Activated T-helper 2 cell treated with anti-CD3 and anti-CD28 coated beads, Interferon-gamma antibody, Interleukin-2, Interleukin-4, amounts not matched to agents 10 μg/mL and 5 μg/mL and 100 μg/mL, durations not matched to agents 14 hours and 24 hours and 36 hours (primary cell): ENCODE measurements around the gene TBCA. TPM values are rescaled to one million over a fixed set of nuclear protein-coding genes. Genes with fewer than 3 reads are reported as not detected.
"Not testable (repeated sequence)": the region's sequence is repeated elsewhere in the genome, so short reads cannot be mapped to it uniquely, and the experiment has no call there.

Source experiments
- DNase-seq: peaks from one replicate; pipeline ENCODE4 v3.0.0; 2021; ENCODE audit warnings: low spot score
- H3K27ac Mint-ChIP-seq: one replicate; pipeline ENCODE4 v1.8.0; 2021; ENCODE audit warnings: mixed read lengths
- H3K27me3 Mint-ChIP-seq: one replicate; pipeline ENCODE4 v1.8.0; 2021; ENCODE audit warnings: low read depth, mixed read lengths
- H3K36me3 Mint-ChIP-seq: one replicate; pipeline ENCODE4 v1.8.0; 2021; ENCODE audit warnings: low read depth, mixed read lengths
- H3K4me1 Mint-ChIP-seq: one replicate; pipeline ENCODE4 v1.8.0; 2021; ENCODE audit warnings: low read depth, mixed read lengths
- H3K4me3 Mint-ChIP-seq: one replicate; pipeline ENCODE4 v1.8.0; 2021; ENCODE audit warnings: low read depth, mild to moderate bottlenecking, moderate library complexity, mixed read lengths
- H3K9me3 Mint-ChIP-seq: one replicate; pipeline ENCODE4 v1.8.0; 2021; ENCODE audit warnings: mixed read lengths
- intact Hi-C: fragments of 100-400 bp; cut with micrococcal nuclease; formaldehyde crosslinking; loops from one replicate; pipeline ENCODE4 v1.15.1; 2023
- total RNA-seq: library from RNA; stranded (reverse); gene quantifications from 2 replicates; pipeline ENCODE4 v1.2.3, GENCODE V29; 2022

The TBCA gene
- total RNA-seq, 1 donor from 2014 or later, result 267 TPM

GRCh38 chr5:77767301-77767700, 8.8 kb downstream of the TBCA start:
- Mint-ChIP-seq H3K9me3 (no peaks in the 10 kb centered on the region), H3K4me1 (peaks cover 23% of the 10 kb centered on the region), H3K27me3 (no peaks in the 10 kb centered on the region), H3K4me3 (no peak overlapping the region), H3K27ac (no peak overlapping the region), H3K36me3 (peaks cover 63% of the 10 kb centered on the region)
- DNase-seq, result no peak
- intact Hi-C loops, result no loop called here

- peaks cover 76% of the 10 kb centered on the region for H3K36me3 Mint-ChIP-seq
- no peak overlapping the region for H3K4me3 Mint-ChIP-seq
- intact Hi-C loops, result no loop called here
- no peaks in the 10 kb centered on the region for H3K27me3 Mint-ChIP-seq
- no peak overlapping the region for H3K27ac Mint-ChIP-seq
- DNase-seq, result no peak
- peaks cover 15% of the 10 kb centered on the region for H3K4me1 Mint-ChIP-seq
- peaks cover 4% of the 10 kb centered on the region for H3K9me3 Mint-ChIP-seq
These were observed 14.5 kb downstream of the TBCA start for GRCh38 chr5:77761606-77762005.

- peaks cover 64% of the 10 kb centered on the region for H3K36me3 Mint-ChIP-seq
- peaks cover 22% of the 10 kb centered on the region for H3K4me1 Mint-ChIP-seq
- H3K9me3 Mint-ChIP-seq, result peaks cover 4% of the 10 kb centered on the region
- no peaks in the 10 kb centered on the region for H3K27me3 Mint-ChIP-seq
- DNase-seq, result no peak
- intact Hi-C loops, result no loop called here
- H3K4me3 Mint-ChIP-seq, result no peak overlapping the region
- H3K27ac Mint-ChIP-seq, result no peak overlapping the region
These were observed 17.8 kb downstream of the TBCA start for GRCh38 chr5:77758141-77758938.

- no peak for DNase-seq
- Mint-ChIP-seq H3K27me3 (no peaks in the 10 kb centered on the region), H3K9me3 (no peaks in the 10 kb centered on the region), H3K36me3 (peaks cover 14% of the 10 kb centered on the region), H3K4me3 (no peak overlapping the region), H3K4me1 (peaks cover 35% of the 10 kb centered on the region), H3K27ac (peak overlapping the region; percentile 30)
- intact Hi-C loops, result loop anchor here (1.0 to 5.0 kb wide), 2 partner anchors 25 to 84 kb away; partner anchors contain the start of gene TBCA
These were observed 24.7 kb downstream of the TBCA start for GRCh38 chr5:77751328-77752023.

GRCh38 chr5:77750928-77751327, 25.2 kb downstream of the TBCA start:
- H3K4me3 Mint-ChIP-seq, H3K36me3 Mint-ChIP-seq, H3K27ac Mint-ChIP-seq, DNase-seq, H3K27me3 Mint-ChIP-seq, H3K9me3 Mint-ChIP-seq: not testable (repeated sequence)
- peaks cover 30% of the 10 kb centered on the region for H3K4me1 Mint-ChIP-seq
- intact Hi-C loops, result loop anchor here (1.0 to 5.0 kb wide), 2 partner anchors 25 to 84 kb away; partner anchors contain the start of gene TBCA

- no peak for DNase-seq
- H3K4me3 Mint-ChIP-seq, result no peak overlapping the region
- H3K36me3 Mint-ChIP-seq, result peaks cover 22% of the 10 kb centered on the region
- no peaks in the 10 kb centered on the region for H3K27me3 Mint-ChIP-seq
- H3K4me1 Mint-ChIP-seq, result peaks cover 26% of the 10 kb centered on the region
- intact Hi-C loops, result no loop called here
- H3K27ac Mint-ChIP-seq, result no peak overlapping the region
- no peaks in the 10 kb centered on the region for H3K9me3 Mint-ChIP-seq
These were observed 28.0 kb downstream of the TBCA start for GRCh38 chr5:77748160-77748559.

- peaks cover 8% of the 10 kb centered on the region for H3K4me1 Mint-ChIP-seq
- H3K27me3 Mint-ChIP-seq, result no peaks in the 10 kb centered on the region
- no peak overlapping the region for H3K27ac Mint-ChIP-seq
- H3K36me3 Mint-ChIP-seq, result peaks cover 21% of the 10 kb centered on the region
- H3K4me3 Mint-ChIP-seq, result no peak overlapping the region
- no peak for DNase-seq
- intact Hi-C loops, result no loop called here
- H3K9me3 Mint-ChIP-seq, result no peaks in the 10 kb centered on the region
These were observed 32.0 kb downstream of the TBCA start for GRCh38 chr5:77744116-77744515.

GRCh38 chr5:77743181-77743580, 33.0 kb downstream of the TBCA start:
- no peak overlapping the region for H3K27ac Mint-ChIP-seq
- H3K4me3 Mint-ChIP-seq, result no peak overlapping the region

GRCh38 chr5:77741608-77742007, 34.5 kb downstream of the TBCA start:
- peaks cover 20% of the 10 kb centered on the region for H3K36me3 Mint-ChIP-seq
- no peaks in the 10 kb centered on the region for H3K4me1 Mint-ChIP-seq
- intact Hi-C loops, result no loop called here
- H3K27ac Mint-ChIP-seq, result no peak overlapping the region
- no peaks in the 10 kb centered on the region for H3K27me3 Mint-ChIP-seq
- DNase-seq, result no peak
- H3K4me3 Mint-ChIP-seq, result no peak overlapping the region
- H3K9me3 Mint-ChIP-seq, result no peaks in the 10 kb centered on the region

More at GRCh38 chr5:77743181-77743580, 33.0 kb downstream of the TBCA start:
- Mint-ChIP-seq H3K4me1 (peaks cover 2% of the 10 kb centered on the region), H3K36me3 (peaks cover 18% of the 10 kb centered on the region), H3K9me3 (no peaks in the 10 kb centered on the region), H3K27me3 (no peaks in the 10 kb centered on the region)
- intact Hi-C loops, result no loop called here
- no peak for DNase-seq

- no peak for DNase-seq
- peaks cover 6% of the 10 kb centered on the region for H3K9me3 Mint-ChIP-seq
- H3K4me3 Mint-ChIP-seq, result no peak overlapping the region
- intact Hi-C loops, result no loop called here
- peaks cover 21% of the 10 kb centered on the region for H3K36me3 Mint-ChIP-seq
- H3K27ac Mint-ChIP-seq, result no peak overlapping the region
- no peaks in the 10 kb centered on the region for H3K27me3 Mint-ChIP-seq
- peaks cover 1% of the 10 kb centered on the region for H3K4me1 Mint-ChIP-seq
These were observed 41.3 kb downstream of the TBCA start for GRCh38 chr5:77734885-77735284.

- Mint-ChIP-seq H3K36me3 (peaks cover 23% of the 10 kb centered on the region), H3K9me3 (peaks cover 6% of the 10 kb centered on the region), H3K4me3 (no peak overlapping the region), H3K4me1 (peaks cover 4% of the 10 kb centered on the region), H3K27ac (no peak overlapping the region), H3K27me3 (no peaks in the 10 kb centered on the region)
- DNase-seq, result no peak
- intact Hi-C loops, result no loop called here
These were observed 43.0 kb downstream of the TBCA start for GRCh38 chr5:77733130-77733529.

GRCh38 chr5:77727190-77727589, 48.9 kb downstream of the TBCA start:
- H3K36me3 Mint-ChIP-seq, result peaks cover 10% of the 10 kb centered on the region

GRCh38 chr5:77725616-77726015, 50.5 kb downstream of the TBCA start:
- peaks cover 10% of the 10 kb centered on the region for H3K36me3 Mint-ChIP-seq
- H3K27me3 Mint-ChIP-seq, result no peaks in the 10 kb centered on the region
- H3K4me3 Mint-ChIP-seq, result no peak overlapping the region
- no peak overlapping the region for H3K27ac Mint-ChIP-seq
- DNase-seq, result no peak
- peaks cover 4% of the 10 kb centered on the region for H3K4me1 Mint-ChIP-seq
- intact Hi-C loops, result no loop called here
- no peaks in the 10 kb centered on the region for H3K9me3 Mint-ChIP-seq

More at GRCh38 chr5:77727190-77727589, 48.9 kb downstream of the TBCA start:
- Mint-ChIP-seq H3K9me3 (no peaks in the 10 kb centered on the region), H3K27ac (no peak overlapping the region), H3K4me1 (peaks cover 4% of the 10 kb centered on the region), H3K4me3 (no peak overlapping the region), H3K27me3 (no peaks in the 10 kb centered on the region)
- DNase-seq, result no peak
- intact Hi-C loops, result no loop called here
